HepG2 (cell line): ENCODE measurements around the gene UCP2. TPM values are rescaled to one million over a fixed set of nuclear protein-coding genes. Genes with fewer than 3 reads are reported as not detected.

Experiments used
- ARID2 ChIP-seq: sonication (generic); formaldehyde crosslinking; IDR thresholded peaks from 2 replicates; pipeline ENCODE4 v1.8.1; 2022; ENCODE audit warnings: mild to moderate bottlenecking, missing genetic modification reagents, borderline replicate concordance
- BCL6 ChIP-seq: IDR thresholded peaks from 2 replicates; pipeline ENCODE4 v1.6.1; 2016; ENCODE audit warnings: missing genetic modification reagents, missing compliant biosample characterization
- CC2D1A ChIP-seq: sonication (generic); formaldehyde crosslinking; IDR thresholded peaks from 2 replicates; pipeline ENCODE4 v1.8.1; 2023; ENCODE audit warnings: mild to moderate bottlenecking, missing genetic modification reagents
- CREB1 ChIP-seq, 2 experiments: fragments of 450-650 bp in 1 of 2; IDR thresholded peaks; 2 replicates each; pipeline ENCODE4 v1.6.1; 2016 to 2017; ENCODE audit warnings: control low read depth in 1 of 2, mild to moderate bottlenecking in 1 of 2, missing compliant biosample characterization in 1 of 2, missing genetic modification characterization in 1 of 2
- GTF2F1 ChIP-seq: fragments of 150-350 bp; IDR thresholded peaks from 2 replicates; pipeline ENCODE4 v1.6.1; 2014; ENCODE audit warnings: low read length
- HHEX ChIP-seq: IDR thresholded peaks from 2 replicates; pipeline ENCODE4 v1.6.1; 2016; ENCODE audit warnings: control low read depth
- HMG20B ChIP-seq: conservative IDR thresholded peaks from 2 replicates; pipeline ENCODE4 v1.6.1; 2016; ENCODE audit warnings: missing genetic modification reagents, missing compliant biosample characterization
- MATR3 ChIP-seq: sonication (generic); formaldehyde crosslinking; IDR thresholded peaks from 2 replicates; pipeline ENCODE4 v1.4.0; 2020; ENCODE audit warnings: missing genetic modification reagents
- NFE2L1 ChIP-seq: sonication (generic); formaldehyde crosslinking; IDR thresholded peaks from 2 replicates; pipeline ENCODE4 v1.4.0; 2020; ENCODE audit warnings: missing genetic modification reagents, mild to moderate bottlenecking, borderline replicate concordance
- NKX3-1 ChIP-seq: sonication (generic); formaldehyde crosslinking; IDR thresholded peaks from 2 replicates; pipeline ENCODE4 v1.5.0; 2020; ENCODE audit warnings: missing genetic modification reagents
- PHF20 ChIP-seq: sonication (generic); formaldehyde crosslinking; IDR thresholded peaks from 2 replicates; pipeline ENCODE4 v1.5.0; 2020; ENCODE audit warnings: mild to moderate bottlenecking, missing genetic modification reagents
- RARA ChIP-seq: IDR thresholded peaks from 2 replicates; pipeline ENCODE4 v1.6.1; 2016; ENCODE audit warnings: missing genetic modification reagents, missing compliant biosample characterization
- SRSF4 ChIP-seq: fragments of 200-400 bp; formaldehyde crosslinking; IDR thresholded peaks from one replicate; pipeline ENCODE4 v1.6.1; 2018; ENCODE audit warnings: mild to moderate bottlenecking, low read depth, low read length, moderate library complexity; ENCODE audit not compliant: poor library complexity, severe bottlenecking
- TARDBP ChIP-seq: sonication (generic); formaldehyde crosslinking; IDR thresholded peaks from 2 replicates; pipeline ENCODE4 v1.8.0; 2022; ENCODE audit warnings: mild to moderate bottlenecking, missing genetic modification reagents
- TGIF2 ChIP-seq: IDR thresholded peaks from 2 replicates; pipeline ENCODE4 v1.6.1; 2016; ENCODE audit warnings: control low read depth, missing compliant biosample characterization
- ZBTB34 ChIP-seq: sonication (generic); formaldehyde crosslinking; IDR thresholded peaks from 2 replicates; pipeline ENCODE4 v1.8.0; 2022; ENCODE audit warnings: mild to moderate bottlenecking, missing genetic modification reagents
- ZNF12 ChIP-seq: sonication (generic); formaldehyde crosslinking; IDR thresholded peaks from 2 replicates; pipeline ENCODE4 v1.5.0; 2020; ENCODE audit warnings: missing genetic modification reagents
- ZNF205 ChIP-seq: IDR thresholded peaks from 2 replicates; pipeline ENCODE4 v1.6.1; 2018; ENCODE audit warnings: missing biosample characterization, missing genetic modification reagents
- ZNF446 ChIP-seq: sonication (generic); formaldehyde crosslinking; IDR thresholded peaks from 2 replicates; pipeline ENCODE4 v1.5.0; 2020; ENCODE audit warnings: mild to moderate bottlenecking, missing genetic modification reagents
- ZNF547 ChIP-seq: sonication (generic); formaldehyde crosslinking; IDR thresholded peaks from 2 replicates; pipeline ENCODE4 v1.5.1; 2020; ENCODE audit warnings: mild to moderate bottlenecking, missing genetic modification reagents
- ZNF607 ChIP-seq: sonication (generic); formaldehyde crosslinking; IDR thresholded peaks from 2 replicates; pipeline ENCODE4 v1.5.1; 2020; ENCODE audit warnings: missing genetic modification reagents, mild to moderate bottlenecking, borderline replicate concordance
- ZNF720 ChIP-seq: sonication (generic); formaldehyde crosslinking; IDR thresholded peaks from 2 replicates; pipeline ENCODE4 v1.4.0; 2020; ENCODE audit warnings: missing genetic modification reagents
- ZNF75D ChIP-seq: sonication (generic); formaldehyde crosslinking; IDR thresholded peaks from 2 replicates; pipeline ENCODE4 v1.8.1; 2023; ENCODE audit warnings: missing genetic modification reagents, mild to moderate bottlenecking, borderline replicate concordance
- ZNF816 ChIP-seq: sonication (generic); formaldehyde crosslinking; IDR thresholded peaks from 2 replicates; pipeline ENCODE4 v1.8.0; 2022; ENCODE audit warnings: missing genetic modification reagents, mild to moderate bottlenecking, borderline replicate concordance
- ZSCAN12 ChIP-seq: sonication (generic); formaldehyde crosslinking; IDR thresholded peaks from 2 replicates; pipeline ENCODE4 v1.9.0; 2021; ENCODE audit warnings: mild to moderate bottlenecking, missing genetic modification reagents
- ZSCAN25 ChIP-seq: sonication (generic); formaldehyde crosslinking; IDR thresholded peaks from 2 replicates; pipeline ENCODE4 v1.8.0; 2022; ENCODE audit warnings: mild to moderate bottlenecking, missing genetic modification reagents
- polyA plus RNA-seq, 8 experiments: library from polyadenylated mRNA; depleted of rRNA in 3 of 8; stranded (reverse) in 7 of 8; unstranded in 1 of 8; fragments of >200 nt; fragmentation: Illumina TruSeq in 4 of 8; extraction: Trizol in 4 of 8; gene quantifications; 2 replicates each; pipeline versions ENCODE4 v1.2.1 to v1.2.3, GENCODE V29; 2011 to 2016; ENCODE audit warnings: low read depth in 4 of 8, missing spikeins in 1 of 8, mixed read lengths in 1 of 8; ENCODE audit not compliant: insufficient read depth in 1 of 8
- total RNA-seq, 5 experiments: library from RNA; depleted of rRNA; stranded (reverse); fragments of >200 nt; fragmentation: Illumina TruSeq; extraction: Trizol; gene quantifications; 2 replicates each; pipeline ENCODE4 v1.2.3, GENCODE V29; 2016; ENCODE audit warnings: low read depth in 1 of 5
- TF ChIP-seq, protein P1 (sequence below): sonication (generic); formaldehyde crosslinking; IDR thresholded peaks from 2 replicates; pipeline ENCODE4 v1.9.0; 2021; ENCODE audit warnings: missing genetic modification reagents, mild to moderate bottlenecking, borderline replicate concordance
- TF ChIP-seq, protein P2 (sequence below): sonication (generic); formaldehyde crosslinking; IDR thresholded peaks from 2 replicates; pipeline ENCODE4 v1.5.0; 2020; ENCODE audit warnings: missing genetic modification reagents, mild to moderate bottlenecking, borderline replicate concordance

Gene UCP2
- total and polyA plus RNA-seq, 2 of the 13 experiments (the other 11 are each of a cell fraction or from before 2014, with no cell fraction given) = 2.7 to 3.2 TPM

DNA sequence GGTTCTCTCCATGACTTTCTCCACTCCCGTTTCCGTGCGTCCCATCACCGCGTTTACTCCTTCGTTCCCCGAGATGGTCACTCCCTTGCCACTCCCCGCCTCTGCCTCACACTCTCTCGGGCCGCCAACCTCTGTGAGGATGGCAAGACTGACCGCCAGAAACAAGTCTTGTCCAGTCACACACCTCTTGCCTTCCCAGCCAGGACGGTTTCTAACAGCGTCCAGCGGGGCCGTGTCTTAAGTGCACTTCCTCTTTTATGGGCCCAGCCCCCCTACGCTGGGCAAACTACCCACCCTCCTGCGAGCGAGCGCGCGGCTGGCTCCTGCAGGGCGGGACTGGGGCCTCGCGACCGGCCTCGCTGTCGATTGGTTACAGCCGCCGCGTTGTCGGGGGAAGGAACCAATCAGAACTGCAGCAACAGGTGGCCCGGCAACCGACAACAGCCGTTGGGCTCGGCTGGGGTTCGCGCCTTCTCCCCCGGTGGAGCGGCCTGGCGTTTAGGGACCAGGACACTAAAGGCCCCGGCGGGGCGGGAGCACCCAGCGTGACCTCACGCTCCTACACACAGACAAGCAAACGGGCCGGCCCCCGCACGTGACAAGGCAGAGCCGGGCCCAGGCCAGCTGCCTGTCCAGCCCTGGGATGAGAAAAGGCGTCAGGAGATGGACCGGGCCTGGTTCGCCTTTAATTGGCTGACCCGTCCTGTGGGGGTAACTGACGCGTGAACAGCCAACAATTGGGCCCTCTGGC is 522 bp upstream of the UCP2 start (continued):
- TF ChIP-seq ZNF720 (0 out of 2 replicates have a peak, but pooled peaks have one; percentile 41), CREB1 (IDR thresholded peaks at IDR 0.05) (peak; percentile 60), CREB1 (CRISPR knock-in tag; IDR thresholded peaks at IDR 0.05) (peak; percentile 79), CC2D1A (CRISPR knock-in tag) (no peak), ZNF547 (peak; percentile 96), BCL6 (CRISPR knock-in tag) (peak; percentile 43), RARA (peak; percentile 22; the same call in 1 of the 2 replicates), ZNF816 (no peak; the same call in 1 of the 2 replicates), HMG20B (CRISPR knock-in tag) (peak; percentile 45), PHF20 (CRISPR knock-in tag) (peak; percentile 52), ZSCAN25 (CRISPR knock-in tag) (peak; percentile 47; the same call in 1 of the 2 replicates), HHEX (CRISPR knock-in tag) (no peak), ZBTB34 (CRISPR knock-in tag) (peak; percentile 87; the same call in 1 of the 2 replicates), ZNF446 (CRISPR knock-in tag) (peak; percentile 94; the same call in 1 of the 2 replicates), TARDBP (CRISPR knock-in tag) (peak; percentile 80; the same call in 1 of the 2 replicates), TGIF2 (CRISPR knock-in tag) (0 out of 2 replicates have a peak, but pooled peaks have one; percentile 32), ZNF12 (no peak), SRSF4 (no peak), ZNF607 (CRISPR knock-in tag) (peak; percentile 93), GTF2F1 (no peak), ZNF75D (CRISPR knock-in tag) (0 out of 2 replicates have a peak, but pooled peaks have one; percentile 76), ZNF205 (peak; percentile 65; the same call in 1 of the 2 replicates), NKX3-1 (peak; percentile 96), NFE2L1 (CRISPR knock-in tag) (no peak), ARID2 (CRISPR knock-in tag) (peak; percentile 85; the same call in 1 of the 2 replicates), ZSCAN12 (0 out of 2 replicates have a peak, but pooled peaks have one; percentile 62), MATR3 (CRISPR knock-in tag) (no peak)
- TF ChIP-seq, protein P1, sequence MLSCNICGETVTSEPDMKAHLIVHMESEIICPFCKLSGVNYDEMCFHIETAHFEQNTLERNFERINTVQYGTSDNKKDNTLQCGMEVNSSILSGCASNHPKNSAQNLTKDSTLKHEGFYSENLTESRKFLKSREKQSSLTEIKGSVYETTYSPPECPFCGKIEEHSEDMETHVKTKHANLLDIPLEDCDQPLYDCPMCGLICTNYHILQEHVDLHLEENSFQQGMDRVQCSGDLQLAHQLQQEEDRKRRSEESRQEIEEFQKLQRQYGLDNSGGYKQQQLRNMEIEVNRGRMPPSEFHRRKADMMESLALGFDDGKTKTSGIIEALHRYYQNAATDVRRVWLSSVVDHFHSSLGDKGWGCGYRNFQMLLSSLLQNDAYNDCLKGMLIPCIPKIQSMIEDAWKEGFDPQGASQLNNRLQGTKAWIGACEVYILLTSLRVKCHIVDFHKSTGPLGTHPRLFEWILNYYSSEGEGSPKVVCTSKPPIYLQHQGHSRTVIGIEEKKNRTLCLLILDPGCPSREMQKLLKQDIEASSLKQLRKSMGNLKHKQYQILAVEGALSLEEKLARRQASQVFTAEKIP = no peak
- TF ChIP-seq, protein P2, sequence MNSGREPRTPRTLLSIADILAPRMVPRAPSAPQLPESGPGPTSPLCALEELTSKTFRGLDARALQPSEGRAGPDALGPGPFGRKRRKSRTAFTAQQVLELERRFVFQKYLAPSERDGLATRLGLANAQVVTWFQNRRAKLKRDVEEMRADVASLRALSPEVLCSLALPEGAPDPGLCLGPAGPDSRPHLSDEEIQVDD = peak; percentile 80
